ENCODE data around the gene MKNK1.
A peak's percentile ranks its signal among the peaks of the same experiment; 100 is the strongest.
"Not testable (repeated sequence)": the region's sequence is repeated elsewhere in the genome, so short reads cannot be mapped to it uniquely, and the experiment has no call there.

The MKNK1 gene

DNA sequence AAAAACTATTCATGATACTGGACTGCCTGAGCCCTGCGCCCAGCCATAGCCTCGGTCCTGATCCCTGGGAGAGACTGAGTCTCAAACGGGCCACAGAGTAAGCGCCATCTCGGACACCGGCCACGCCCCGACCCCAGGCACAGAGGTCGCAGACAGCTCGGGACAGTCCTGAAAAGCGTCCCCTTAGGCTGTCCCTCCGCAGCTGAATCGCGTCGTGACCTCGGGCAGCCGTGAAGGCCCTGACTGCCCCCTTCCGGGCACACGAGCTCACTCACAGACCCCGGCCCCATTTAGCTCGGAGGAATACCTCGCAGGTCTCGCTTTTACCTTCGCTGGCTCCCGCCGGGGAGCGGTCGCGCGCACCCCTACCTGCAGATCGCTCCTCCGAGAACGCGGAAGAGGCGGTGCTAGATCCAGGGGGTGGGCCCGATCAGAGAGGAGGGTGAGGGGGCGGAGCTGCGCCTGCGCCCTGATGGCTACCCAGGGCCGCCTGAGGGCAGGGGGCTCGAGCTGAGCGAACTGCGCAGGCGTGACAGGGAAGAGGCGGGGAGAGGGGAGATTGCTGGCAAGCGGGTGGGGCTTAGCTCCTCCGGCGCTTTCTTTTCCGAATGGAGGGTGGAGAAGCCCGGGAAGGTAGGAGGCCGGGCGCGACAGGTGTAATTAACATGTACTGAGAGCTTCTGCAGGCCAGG, at the start of gene MKNK1:
Gene MKNK1 (minus strand): TSS at position 411 of the 692 bp plus-strand sequence. CDS start 20,941 bp downstream, outside the sequence.
- DNase-seq (ENCODE audit: low spot score) = peak; percentile 98

- no peak for DNase-seq (ENCODE audit: low spot score)
Measured at GRCh38 chr1:46653405-46653958, 49.4 kb upstream of the MKNK1 start.

- no peak for DNase-seq (ENCODE audit: low spot score)
Measured at GRCh38 chr1:46652321-46653100, 48.4 kb upstream of the MKNK1 start.

DNA sequence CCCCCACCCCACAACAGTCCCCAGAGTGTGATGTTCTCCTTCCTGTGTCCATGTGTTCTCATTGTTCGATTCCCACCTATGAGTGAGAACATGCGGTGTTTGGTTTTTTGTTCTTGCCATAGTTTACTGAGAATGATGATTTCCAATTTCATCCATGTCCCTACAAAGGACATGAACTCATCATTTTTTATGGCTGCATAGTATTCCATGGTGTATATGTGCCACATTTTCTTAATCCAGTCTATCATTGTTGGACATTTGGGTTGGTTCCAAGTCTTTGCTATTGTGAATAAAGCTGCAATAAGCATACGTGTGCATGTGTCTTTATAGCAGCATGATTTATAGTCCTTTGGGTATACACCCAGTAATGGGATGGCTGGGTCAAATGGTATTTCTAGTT, 47.1 kb upstream of the MKNK1 start:
- not testable (repeated sequence) for DNase-seq (ENCODE audit: low spot score)

- no peak for DNase-seq (ENCODE audit: low spot score)
Measured at GRCh38 chr1:46650491-46650890, 46.4 kb upstream of the MKNK1 start.

DNA sequence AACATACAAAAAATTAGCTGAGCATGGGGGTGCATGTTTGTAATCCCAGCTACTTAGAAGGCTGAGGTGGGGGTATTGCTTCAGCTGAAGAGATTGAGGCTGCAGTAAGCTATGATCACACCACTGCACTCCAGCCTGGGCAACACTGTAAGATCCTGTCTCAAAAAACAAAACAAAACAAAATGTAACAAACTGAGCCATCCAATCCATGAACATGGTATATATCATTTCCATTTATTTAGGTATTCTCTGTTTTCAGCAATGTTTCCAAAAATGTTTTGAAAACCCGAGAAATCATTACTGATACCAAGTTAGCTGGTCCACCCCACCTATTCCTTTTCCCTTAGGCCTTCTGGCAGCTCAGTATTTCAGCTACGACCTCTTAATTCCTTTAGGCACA, 45.7 kb upstream of the MKNK1 start:
- no peak for DNase-seq (ENCODE audit: low spot score)

DNA sequence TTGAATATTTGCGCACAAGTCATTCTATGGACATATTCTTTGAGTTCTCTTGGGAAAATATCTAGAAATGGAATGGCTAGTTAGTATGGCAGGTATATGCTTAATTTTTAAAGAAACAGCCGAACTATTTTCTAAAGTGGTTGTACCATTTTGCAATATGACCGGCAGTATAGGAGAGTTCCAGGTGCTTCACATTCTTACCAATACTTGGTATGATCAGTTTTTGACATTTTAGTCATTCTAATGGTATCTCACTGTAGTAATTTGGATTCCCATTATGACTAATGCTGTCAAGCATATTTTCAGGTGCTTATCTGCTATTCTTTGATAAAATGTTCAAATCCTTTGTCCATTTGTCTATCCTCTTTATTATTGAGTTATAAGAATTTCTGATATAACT, 43.5 kb upstream of the MKNK1 start:
- DNase-seq (ENCODE audit: low spot score) = no peak

GRCh38 chr1:46646844-46647243, 42.8 kb upstream of the MKNK1 start:
- DNase-seq (ENCODE audit: low spot score) = no peak

DNA sequence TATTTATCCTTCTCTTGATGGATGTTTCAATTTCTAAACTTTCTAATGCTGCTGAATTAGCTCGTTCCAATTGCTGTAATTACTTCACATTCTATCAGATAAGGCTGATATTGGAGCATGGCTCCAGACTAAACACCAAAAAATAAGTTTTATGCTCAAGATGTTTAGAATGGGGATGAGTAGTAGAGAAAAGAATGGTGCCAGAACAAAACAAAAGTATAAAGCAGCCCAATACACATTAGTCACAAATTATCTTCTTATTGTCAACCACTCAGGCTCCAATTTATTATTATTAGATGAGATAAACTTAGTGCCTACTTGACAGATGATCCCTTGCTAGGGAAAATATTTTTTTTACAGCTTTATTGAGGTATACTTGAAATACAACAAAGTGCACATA, 42.3 kb upstream of the MKNK1 start:
- DNase-seq (ENCODE audit: low spot score) = no peak

DNA sequence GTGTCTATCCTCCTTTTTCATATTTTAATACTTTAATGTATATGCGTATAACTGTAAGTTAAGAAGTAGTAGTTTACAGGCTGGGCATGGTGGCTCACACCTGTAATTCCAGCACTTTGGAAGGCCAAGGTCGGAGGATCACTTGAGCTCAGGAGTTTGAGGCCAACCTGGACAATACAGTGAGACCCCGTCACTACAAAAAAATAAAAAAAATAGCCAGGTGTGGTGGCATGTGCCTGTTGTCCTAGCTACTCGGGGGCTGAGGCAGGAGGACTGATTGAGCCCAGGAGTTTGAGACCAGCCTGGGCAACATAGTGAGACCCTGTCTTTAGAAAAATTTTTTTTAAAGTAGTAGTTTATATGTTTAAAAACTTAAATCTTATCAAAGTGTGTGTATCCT, 41.7 kb upstream of the MKNK1 start:
- no peak for DNase-seq (ENCODE audit: low spot score)

- no peak for DNase-seq (ENCODE audit: low spot score)
Measured at GRCh38 chr1:46643368-46643775, 39.3 kb upstream of the MKNK1 start.

- DNase-seq (ENCODE audit: low spot score) = no peak
Measured at GRCh38 chr1:46642115-46642680, 38.1 kb upstream of the MKNK1 start.

- no peak for DNase-seq (ENCODE audit: low spot score)
Measured at GRCh38 chr1:46639547-46639946, 35.5 kb upstream of the MKNK1 start.

DNA sequence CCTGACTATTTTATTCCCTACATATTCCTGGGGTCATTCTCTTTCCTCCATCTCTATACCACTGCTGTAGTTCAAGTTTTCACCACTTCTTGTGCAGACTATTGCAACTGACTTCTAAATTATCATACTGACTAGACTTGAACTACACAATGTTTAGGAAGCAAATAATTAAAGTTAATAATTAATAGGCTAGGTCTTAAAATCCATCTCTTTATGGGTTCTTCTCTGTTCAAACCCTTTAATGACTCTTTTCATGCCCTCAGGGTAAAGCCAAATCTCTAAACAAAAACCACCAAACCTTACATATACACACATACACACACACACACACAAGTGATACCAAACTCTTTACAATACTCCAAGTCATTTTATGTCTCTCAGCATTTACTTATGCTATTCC, 34.9 kb upstream of the MKNK1 start:
- no peak for DNase-seq (ENCODE audit: low spot score)

DNA sequence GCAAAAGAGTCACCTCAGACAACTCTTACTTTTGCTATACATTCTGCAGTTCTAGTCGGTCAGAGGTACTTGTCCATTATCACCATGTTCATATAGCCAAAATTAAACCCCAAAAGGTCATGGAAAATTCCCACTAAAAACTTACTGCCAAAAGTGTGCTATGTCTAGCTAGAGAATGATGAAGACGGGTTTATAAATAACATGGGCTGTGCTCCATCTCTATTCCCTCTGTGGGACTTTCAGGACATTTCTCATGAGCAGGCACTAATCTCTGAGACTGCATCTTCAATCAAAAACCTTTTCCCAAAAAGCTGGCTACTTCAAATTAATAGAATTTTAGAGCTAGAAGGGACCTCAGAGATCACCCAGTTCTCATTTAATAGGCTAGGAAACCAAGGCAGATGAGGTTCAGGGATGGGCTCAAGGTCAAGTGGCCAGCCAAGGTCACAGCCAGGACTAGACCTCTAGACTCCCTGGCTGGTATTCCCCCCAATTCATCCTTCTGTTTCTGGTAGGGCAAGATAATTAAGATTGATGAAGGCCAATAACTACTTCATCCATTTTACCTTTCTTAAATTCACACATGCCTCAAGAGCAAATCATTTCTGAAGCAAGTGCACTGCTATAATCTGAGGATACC, 33.5 kb upstream of the MKNK1 start:
- DNase-seq (ENCODE audit: low spot score) = no peak

GRCh38 chr1:46635205-46635604, 31.1 kb upstream of the MKNK1 start:
- DNase-seq (ENCODE audit: low spot score) = no peak

DNA sequence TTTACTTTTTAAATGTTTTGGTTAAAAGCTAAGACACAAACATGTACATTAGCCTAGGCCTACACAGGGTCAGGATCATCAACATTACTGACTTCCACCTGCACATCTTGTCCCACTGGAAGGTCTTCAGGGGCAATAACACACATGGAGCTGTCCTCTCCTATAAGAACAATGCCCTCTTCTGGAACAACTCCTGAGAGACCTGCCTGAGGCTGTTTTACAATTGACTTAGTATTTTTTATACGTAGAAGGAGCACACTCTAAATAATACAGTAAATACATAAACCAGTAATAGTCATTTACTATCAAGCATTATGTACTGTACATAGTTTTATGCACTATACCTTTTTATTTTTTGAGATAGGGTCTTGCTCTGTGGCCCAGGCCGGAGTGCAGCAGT, 26.7 kb upstream of the MKNK1 start:
- DNase-seq (ENCODE audit: low spot score) = no peak

DNA sequence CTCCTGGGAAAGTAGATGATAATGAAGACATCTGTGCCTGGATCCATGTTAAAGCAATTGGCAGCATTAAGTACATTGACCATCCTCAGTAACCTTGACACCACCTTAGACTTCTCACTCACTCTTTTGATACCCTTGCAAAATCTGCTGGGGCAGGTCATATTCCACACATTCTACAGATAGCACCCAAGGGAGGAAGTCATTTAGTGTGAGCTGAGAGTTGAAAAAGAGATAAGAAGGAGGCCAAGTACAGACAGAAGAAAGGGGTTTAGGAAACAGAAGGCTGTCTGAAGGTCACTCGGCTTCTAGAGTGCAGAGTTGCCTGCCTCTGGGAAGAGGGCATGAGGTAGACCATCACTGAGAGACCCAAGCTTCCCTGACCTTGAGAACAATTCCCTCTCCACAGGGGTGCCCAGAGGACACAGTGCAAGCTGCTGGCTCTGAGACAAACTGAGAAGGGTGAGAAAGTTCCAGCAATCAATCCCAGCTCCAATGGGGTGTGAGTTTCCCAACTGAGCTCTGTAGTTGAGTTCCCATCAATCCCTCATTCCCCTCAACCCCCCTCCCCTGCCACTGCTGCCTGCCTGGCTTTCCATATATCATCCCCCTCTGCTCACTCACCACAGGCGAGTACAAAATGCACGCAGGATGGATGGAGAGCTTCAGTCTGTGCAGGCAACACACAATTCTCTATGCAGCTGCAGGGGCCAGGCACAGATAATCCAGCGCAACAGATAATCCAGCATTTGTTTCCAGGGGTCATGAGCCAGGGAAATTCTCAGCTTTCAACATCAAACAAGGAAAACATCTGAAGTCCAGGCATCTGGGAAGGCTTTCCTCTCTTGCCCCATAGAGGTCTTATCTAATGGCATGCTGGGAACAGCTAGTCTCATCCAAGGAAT, 19.9 kb upstream of the MKNK1 start:
- DNase-seq (ENCODE audit: low spot score) = no peak

- peak; percentile 63 for DNase-seq (ENCODE audit: low spot score)
Measured at GRCh38 chr1:46622344-46622743, 18.3 kb upstream of the MKNK1 start.

DNA sequence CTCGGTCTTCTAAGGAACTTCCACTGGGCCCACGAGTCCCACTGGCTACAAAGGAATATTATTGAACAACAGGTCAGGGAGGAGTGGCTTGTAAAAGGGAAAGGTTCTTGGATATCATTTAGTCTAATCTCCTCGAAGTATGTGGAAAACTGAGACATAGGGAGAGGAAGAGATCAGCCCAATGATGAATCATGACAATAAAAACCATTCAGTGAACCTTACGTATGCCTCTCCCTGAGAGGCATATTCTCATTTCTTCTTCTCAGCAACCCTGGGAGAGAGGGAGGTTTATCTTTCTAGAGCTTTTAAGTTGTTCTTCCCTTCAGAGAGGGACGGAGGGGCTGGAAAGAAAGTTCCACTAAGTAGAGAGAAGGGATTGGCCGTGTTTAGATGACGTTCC, 17.9 kb upstream of the MKNK1 start:
- no peak for DNase-seq (ENCODE audit: low spot score)

DNA sequence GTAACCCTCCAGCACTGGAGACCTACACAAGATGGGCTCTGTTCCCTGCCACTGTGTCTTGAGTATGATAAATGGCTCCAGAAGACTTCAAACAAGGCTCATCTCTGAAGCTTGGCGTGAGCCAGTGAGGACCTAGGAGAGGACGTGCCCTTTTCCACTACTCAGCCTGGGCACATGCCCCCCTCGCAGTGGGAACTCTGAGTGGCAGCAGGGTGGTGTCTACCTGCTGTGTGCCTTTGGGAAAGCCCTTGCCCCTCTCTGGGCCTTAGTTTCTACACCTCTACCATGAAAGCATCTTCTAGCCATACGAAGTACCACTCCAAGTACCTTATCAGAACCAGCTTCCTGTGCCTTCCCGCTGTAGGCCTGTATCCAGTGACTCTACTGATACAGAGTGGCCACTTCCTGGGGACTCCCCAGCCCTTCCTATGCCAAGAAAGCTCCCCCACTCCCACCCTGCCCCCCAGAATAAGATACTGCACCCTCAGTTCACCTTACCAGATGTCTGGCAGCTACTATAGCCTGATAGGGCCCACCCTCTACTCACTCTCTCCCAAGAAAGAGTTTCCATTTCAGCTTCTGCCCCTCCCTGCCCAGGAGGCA, 15.7 kb upstream of the MKNK1 start:
- DNase-seq (ENCODE audit: low spot score) = no peak

Data from HuH-7.5 (cell line).